OCI-LY7 (cell line): ENCODE data around the gene TBC1D5.

Source experiments
- CTCF ChIP-seq: fragments of 200-600 bp; sonication (generic); conservative IDR thresholded peaks from 2 replicates; pipeline ENCODE4 v1.5.1; 2014; ENCODE audit warnings: mild to moderate bottlenecking, antibody characterized with exemption, low read length, moderate library complexity, mixed read lengths
- EZH2phosphoT487 ChIP-seq: fragments of 200-600 bp; sonication (generic); IDR thresholded peaks from 2 replicates; pipeline ENCODE4 v1.6.1; 2018; ENCODE audit warnings: low read depth, borderline replicate concordance, mild to moderate bottlenecking, mixed run types, antibody characterized with exemption, low read length, moderate library complexity, mixed read lengths

GRCh38 chr3:17140670-17141505 is 601.5 kb downstream of the TBC1D5 start:
- 0 out of 2 replicates have a peak, but pooled peaks have one; percentile 26 for TF ChIP-seq CTCF
- no peak for TF ChIP-seq EZH2phosphoT487
